Measurements from ENCODE around the gene SEC31B.

The SEC31B gene

GRCh38 chr10:100468322-100468721 lies 51.3 kb downstream of the SEC31B start:
- Histone ChIP-seq H3K4me1 (no peaks in the 10 kb centered on the region), H3K27me3 (no peaks in the 10 kb centered on the region), H3K36me3 (no peaks in the 10 kb centered on the region), H3K4me2 (no peak overlapping the region), H3K9ac (no peak overlapping the region), H3K9me3 (no peaks in the 10 kb centered on the region), H3K4me3 (no peak overlapping the region), H3K27ac (no peak overlapping the region), H4K20me1 (no peaks in the 10 kb centered on the region)
- TF ChIP-seq Cebpa-rat (IDR thresholded peaks at IDR 0.05): no peak

- no peak within 1 kb of the TSS for H3K4me3 ChIP-seq
- no peak within 1 kb of the TSS for H3K9ac ChIP-seq
- H4K20me1 ChIP-seq: no peaks in the 10 kb centered on the region
- no peaks in the 10 kb centered on the region for H3K9me3 ChIP-seq
- H3K27ac ChIP-seq: no peak within 1 kb of the TSS
- no peaks in the 10 kb centered on the region for H3K36me3 ChIP-seq
- no peaks in the 10 kb centered on the region for H3K27me3 ChIP-seq
- TF ChIP-seq Cebpa-rat (IDR thresholded peaks at IDR 0.05): no peak
- no peaks in the 10 kb centered on the region for H3K4me1 ChIP-seq
- no peak within 1 kb of the TSS for H3K4me2 ChIP-seq
These were observed 57.0 kb downstream of the SEC31B start, which contains the start of gene WNT8B for GRCh38 chr10:100462709-100463108. Gene WNT8B, plus strand, starts transcription at chr10:100463009. Its CDS starts 160 bp downstream, at chr10:100463169.

- TF ChIP-seq Cebpa-rat (IDR thresholded peaks at IDR 0.05): no peak
- H3K27ac ChIP-seq: no peak overlapping the region
- H3K4me3 ChIP-seq: no peak overlapping the region
These were observed 70.7 kb downstream of the SEC31B start for GRCh38 chr10:100448951-100449350.

GRCh38 chr10:100447663-100448062 lies 72.0 kb downstream of the SEC31B start:
- Histone ChIP-seq H3K4me3 (no peak overlapping the region), H3K36me3 (no peaks in the 10 kb centered on the region), H3K9ac (no peak overlapping the region), H3K27ac (no peak overlapping the region), H3K9me3 (no peaks in the 10 kb centered on the region), H3K27me3 (no peaks in the 10 kb centered on the region), H3K4me2 (no peak overlapping the region), H3K4me1 (no peaks in the 10 kb centered on the region), H4K20me1 (no peaks in the 10 kb centered on the region)
- no peak for TF ChIP-seq Cebpa-rat (IDR thresholded peaks at IDR 0.05)

More at GRCh38 chr10:100448951-100449350, 70.7 kb downstream of the SEC31B start:
- Histone ChIP-seq H3K4me2 (no peak overlapping the region), H3K9ac (no peak overlapping the region), H3K9me3 (no peaks in the 10 kb centered on the region), H3K27me3 (no peaks in the 10 kb centered on the region), H3K36me3 (no peaks in the 10 kb centered on the region), H3K4me1 (no peaks in the 10 kb centered on the region), H4K20me1 (no peaks in the 10 kb centered on the region)

- no peak overlapping the region for H3K9ac ChIP-seq
- no peak overlapping the region for H3K27ac ChIP-seq
These were observed 73.4 kb downstream of the SEC31B start for GRCh38 chr10:100446130-100446761.

GRCh38 chr10:100442548-100442947 lies 77.1 kb downstream of the SEC31B start:
- no peak overlapping the region for H3K4me3 ChIP-seq
- H4K20me1 ChIP-seq: no peaks in the 10 kb centered on the region
- no peak overlapping the region for H3K9ac ChIP-seq
- TF ChIP-seq Cebpa-rat (IDR thresholded peaks at IDR 0.05): no peak
- no peaks in the 10 kb centered on the region for H3K9me3 ChIP-seq
- H3K36me3 ChIP-seq: no peaks in the 10 kb centered on the region
- no peak overlapping the region for H3K27ac ChIP-seq
- no peaks in the 10 kb centered on the region for H3K4me1 ChIP-seq
- no peak overlapping the region for H3K4me2 ChIP-seq
- no peaks in the 10 kb centered on the region for H3K27me3 ChIP-seq

More at GRCh38 chr10:100446130-100446761, 73.4 kb downstream of the SEC31B start:
- TF ChIP-seq Cebpa-rat (IDR thresholded peaks at IDR 0.05): no peak
- H3K36me3 ChIP-seq: no peaks in the 10 kb centered on the region
- H3K4me2 ChIP-seq: no peak overlapping the region
- H3K9me3 ChIP-seq: no peaks in the 10 kb centered on the region
- no peak overlapping the region for H3K4me3 ChIP-seq
- no peaks in the 10 kb centered on the region for H4K20me1 ChIP-seq
- no peaks in the 10 kb centered on the region for H3K27me3 ChIP-seq
- H3K4me1 ChIP-seq: no peaks in the 10 kb centered on the region

GRCh38 chr10:100438674-100439315 lies 80.9 kb downstream of the SEC31B start:
- H3K9me3 ChIP-seq: no peaks in the 10 kb centered on the region
- no peaks in the 10 kb centered on the region for H3K27me3 ChIP-seq
- no peak overlapping the region for H3K9ac ChIP-seq
- H3K4me1 ChIP-seq: no peaks in the 10 kb centered on the region
- no peak overlapping the region for H3K27ac ChIP-seq
- no peak overlapping the region for H3K4me2 ChIP-seq
- no peak overlapping the region for H3K4me3 ChIP-seq
- no peaks in the 10 kb centered on the region for H3K36me3 ChIP-seq
- no peaks in the 10 kb centered on the region for H4K20me1 ChIP-seq
- no peak for TF ChIP-seq Cebpa-rat (IDR thresholded peaks at IDR 0.05)

All from BLaER1 (cell line).